HepG2 (cell line): ENCODE data around the gene NFATC3. TPM values are rescaled to one million over a fixed set of nuclear protein-coding genes. Genes with fewer than 3 reads are reported as not detected.

Source experiments
- FOXK2 ChIP-seq: fragments of 450-650 bp; IDR thresholded peaks from 2 replicates; pipeline ENCODE4 v1.6.1; 2016
- FUBP1 ChIP-seq: sonication (generic); formaldehyde crosslinking; IDR thresholded peaks from 2 replicates; pipeline ENCODE4 v1.5.1; 2020; ENCODE audit warnings: missing genetic modification reagents, mild to moderate bottlenecking, borderline replicate concordance
- GABPA ChIP-seq, 2 experiments: IDR thresholded peaks; 2 replicates each; pipeline ENCODE4 v1.6.1; 2011 to 2016; ENCODE audit warnings: low read depth in 2 of 2, low read length in 1 of 2, missing biosample characterization in 1 of 2, missing genetic modification characterization in 1 of 2
- HES4 ChIP-seq: sonication (generic); formaldehyde crosslinking; IDR thresholded peaks from 2 replicates; pipeline ENCODE4 v1.9.0; 2021; ENCODE audit warnings: mild to moderate bottlenecking, missing genetic modification reagents, borderline replicate concordance
- HIC2 ChIP-seq: sonication (generic); formaldehyde crosslinking; IDR thresholded peaks from 2 replicates; pipeline ENCODE4 v1.9.0; 2022; ENCODE audit warnings: low read depth, missing genetic modification reagents
- JUND ChIP-seq: sonication (generic); formaldehyde crosslinking; IDR thresholded peaks from 2 replicates; pipeline ENCODE4 v1.8.0; 2022; ENCODE audit warnings: mild to moderate bottlenecking, missing genetic modification reagents
- KDM5B ChIP-seq: sonication (generic); formaldehyde crosslinking; IDR thresholded peaks from 2 replicates; pipeline ENCODE4 v1.4.0; 2020; ENCODE audit warnings: missing genetic modification reagents, mild to moderate bottlenecking, borderline replicate concordance
- SRSF1 ChIP-seq: fragments of 200-400 bp; formaldehyde crosslinking; optimal IDR thresholded peaks from 2 replicates; pipeline ENCODE3; 2017; ENCODE audit warnings: mild to moderate bottlenecking, low read depth, low read length, moderate library complexity
- WIZ ChIP-seq: sonication (generic); formaldehyde crosslinking; IDR thresholded peaks from 2 replicates; pipeline ENCODE4 v1.5.1; 2020; ENCODE audit warnings: mild to moderate bottlenecking, missing genetic modification reagents
- ZBTB33 ChIP-seq: sonication (generic); formaldehyde crosslinking; IDR thresholded peaks from 2 replicates; pipeline ENCODE4 v1.4.0; 2020; ENCODE audit warnings: missing genetic modification reagents
- ZHX2 ChIP-seq, 2 experiments: sonication (generic) in 1 of 2; formaldehyde crosslinking in 1 of 2; IDR thresholded peaks; 2 replicates each; pipeline versions ENCODE4 v1.6.1 to v1.9.0; 2014 to 2022; ENCODE audit warnings: antibody characterized with exemption in 1 of 2, borderline replicate concordance in 1 of 2, inconsistent platforms in 1 of 2, low read depth in 1 of 2, missing genetic modification reagents in 1 of 2
- ZNF276 ChIP-seq: sonication (generic); formaldehyde crosslinking; IDR thresholded peaks from 2 replicates; pipeline ENCODE4 v1.4.0; 2020; ENCODE audit warnings: mild to moderate bottlenecking, low read depth, missing genetic modification reagents
- ZNF441 ChIP-seq: sonication (generic); formaldehyde crosslinking; IDR thresholded peaks from 2 replicates; pipeline ENCODE4 v1.7.0; 2021; ENCODE audit warnings: missing genetic modification reagents, borderline replicate concordance
- ZNF607 ChIP-seq: sonication (generic); formaldehyde crosslinking; IDR thresholded peaks from 2 replicates; pipeline ENCODE4 v1.5.1; 2020; ENCODE audit warnings: missing genetic modification reagents, mild to moderate bottlenecking, borderline replicate concordance
- ZNF781 ChIP-seq: sonication (generic); formaldehyde crosslinking; IDR thresholded peaks from 2 replicates; pipeline ENCODE4 v1.5.1; 2020; ENCODE audit warnings: borderline replicate concordance, mild to moderate bottlenecking, missing genetic modification reagents; ENCODE audit errors: not compliant biosample characterization
- polyA plus RNA-seq, 8 experiments: library from polyadenylated mRNA; depleted of rRNA in 3 of 8; stranded (reverse) in 7 of 8; unstranded in 1 of 8; fragments of >200 nt; fragmentation: Illumina TruSeq in 4 of 8; extraction: Trizol in 4 of 8; gene quantifications; 2 replicates each; pipeline versions ENCODE4 v1.2.1 to v1.2.3, GENCODE V29; 2011 to 2016; ENCODE audit warnings: low read depth in 4 of 8, missing spikeins in 1 of 8, mixed read lengths in 1 of 8; ENCODE audit not compliant: insufficient read depth in 1 of 8
- total RNA-seq, 5 experiments: library from RNA; depleted of rRNA; stranded (reverse); fragments of >200 nt; fragmentation: Illumina TruSeq; extraction: Trizol; gene quantifications; 2 replicates each; pipeline ENCODE4 v1.2.3, GENCODE V29; 2016; ENCODE audit warnings: low read depth in 1 of 5

Gene NFATC3
- total and polyA plus RNA-seq, 2 of the 13 experiments (the other 11 are each of a cell fraction or from before 2014, with no cell fraction given), result 52.6 to 62.7 TPM

- TF ChIP-seq HIC2 (CRISPR knock-in tag) (0 out of 2 replicates have a peak, but pooled peaks have one; percentile 8), SRSF1 (peak; percentile 74), HES4 (CRISPR knock-in tag) (0 out of 2 replicates have a peak, but pooled peaks have one; percentile 70), JUND (CRISPR knock-in tag) (no peak), ZBTB33 (CRISPR knock-in tag) (peak; percentile 58), ZNF781 (CRISPR knock-in tag) (no peak), KDM5B (no peak), FOXK2 (no peak), ZNF441 (CRISPR knock-in tag) (0 out of 2 replicates have a peak, but pooled peaks have one; percentile 29), FUBP1 (CRISPR knock-in tag) (no peak), WIZ (CRISPR knock-in tag) (0 out of 2 replicates have a peak, but pooled peaks have one; percentile 11), ZNF607 (no peak), GABPA (IDR thresholded peaks at IDR 0.05; ENCODE audit: low read depth, low read length) (no peak), GABPA (CRISPR knock-in tag; IDR thresholded peaks at IDR 0.05; ENCODE audit: low read depth) (no peak), ZNF276 (CRISPR knock-in tag) (no peak), ZHX2 (IDR thresholded peaks at IDR 0.05; ENCODE audit: low read depth) (0 out of 2 replicates have a peak, but pooled peaks have one; percentile 2), ZHX2 (CRISPR knock-in tag; IDR thresholded peaks at IDR 0.05; ENCODE audit: borderline replicate concordance) (no peak)
Observed at GRCh38 chr16:68238029-68238345, 152.8 kb downstream of the NFATC3 start (continued).
